A549 (cell line): Measurements from ENCODE around the gene CHST15. TPM values are rescaled to one million over a fixed set of nuclear protein-coding genes. Genes with fewer than 3 reads are reported as not detected.

Source experiments
- ATAC-seq, 2 experiments: fragments of 200-7000 bp in 1 of 2; fragments of >200 bp in 1 of 2; cut with Nextera tagmentation in 1 of 2; cut with Tn5 transposase in 1 of 2; 3 replicates each; pipeline versions ENCODE4 v1.8.0 to v1.9.1; 2018 to 2020; ENCODE audit warnings: mild to moderate bottlenecking in 1 of 2, moderate library complexity in 1 of 2
- CTCF ChIA-PET: fragments of 300-600 bp; sonication (Branson Sonifier 250); formaldehyde crosslinking; extraction: SDS; loops from one replicate; lab custom pipeline; 2021; ENCODE audit warnings: antibody characterized with exemption, inconsistent platforms; lab: Yijun Ruan, JAX
- POLR2A ChIA-PET: fragments of 350-600 bp; formaldehyde crosslinking; extraction: SDS; loops from one replicate; lab custom pipeline; 2021; ENCODE audit warnings: antibody characterized with exemption, inconsistent platforms; lab: Yijun Ruan, JAX
- DNase-seq, 2 experiments: peaks; one replicate each; pipeline versions ENCODE4 v3.0.0 to v3.0.0-alpha.2; 2011 to 2016; ENCODE audit warnings: low read depth in 1 of 2, low spot score in 1 of 2
- FAIRE-seq: peaks from 2 replicates; lab custom pipeline; 2011; peaks lifted over from hg19 to GRCh38; lab: Jason Lieb, UNC
- H3K27ac ChIP-seq, 2 experiments: fragments of >200 bp; sonication (Bioruptor Twin); formaldehyde crosslinking; 3 replicates each; pipeline ENCODE4 v1.5.1; 2016 to 2017
- H3K4me1 ChIP-seq: fragments of >200 bp; sonication (Bioruptor Twin); formaldehyde crosslinking; 3 replicates; pipeline ENCODE4 v1.6.1; 2016
- H3K4me2 ChIP-seq: fragments of >200 bp; sonication (Bioruptor Twin); formaldehyde crosslinking; 3 replicates; pipeline ENCODE4 v1.6.1; 2016
- H3K4me3 ChIP-seq: fragments of >200 bp; sonication (Bioruptor Twin); formaldehyde crosslinking; 3 replicates; pipeline ENCODE4 v1.5.1; 2016
- H3K9me3 ChIP-seq: fragments of >200 bp; sonication (Bioruptor Twin); formaldehyde crosslinking; 3 replicates; pipeline ENCODE4 v1.6.1; 2016
- CEBPB ChIP-seq, 2 experiments: fragments of >200 bp in 1 of 2; sonication (Bioruptor Twin) in 1 of 2; formaldehyde crosslinking in 1 of 2; IDR thresholded peaks; 2 replicates each; pipeline ENCODE4 v1.6.1; 2012 to 2016
- EHMT2 ChIP-seq: fragments of 200-600 bp; sonication (generic); IDR thresholded peaks from 2 replicates; pipeline ENCODE4 v1.6.1; 2016; ENCODE audit warnings: antibody characterized with exemption, low read depth, mild to moderate bottlenecking, moderate library complexity
- FOSL2 ChIP-seq, 2 experiments: fragments of 450-650 bp in 1 of 2; fragments of >200 bp in 1 of 2; sonication (Bioruptor Twin) in 1 of 2; formaldehyde crosslinking; IDR thresholded peaks; 2 replicates each; pipeline versions ENCODE4 v1.5.0 to v1.6.1; 2016 to 2020; ENCODE audit warnings: mild to moderate bottlenecking in 1 of 2, moderate library complexity in 1 of 2
- HEYL ChIP-seq: fragments of 250-450 bp; sonication (Bioruptor Pico); IDR thresholded peaks from 2 replicates; pipeline ENCODE4 v1.8.0; 2021; ENCODE audit warnings: mild to moderate bottlenecking, moderate library complexity
- HOXA7 ChIP-seq: fragments of 250-450 bp; sonication (Bioruptor Pico); IDR thresholded peaks from 2 replicates; pipeline ENCODE4 v1.5.0; 2020; ENCODE audit warnings: mild to moderate bottlenecking, moderate library complexity
- KDM5A ChIP-seq: fragments of 200-600 bp; sonication (generic); IDR thresholded peaks from 2 replicates; pipeline ENCODE4 v1.6.1; 2016; ENCODE audit warnings: antibody characterized with exemption, mild to moderate bottlenecking
- MAZ ChIP-seq: fragments of 150-350 bp; IDR thresholded peaks from 2 replicates; pipeline ENCODE4 v1.6.1; 2014; ENCODE audit warnings: antibody characterized with exemption, low read depth, low read length, borderline replicate concordance
- NFE2L2 ChIP-seq: fragments of 150-350 bp; conservative IDR thresholded peaks from 2 replicates; pipeline ENCODE4 v1.6.1; 2014; ENCODE audit warnings: low read length
- TP53 ChIP-seq: fragments of 250-450 bp; sonication (Bioruptor Pico); IDR thresholded peaks from 2 replicates; pipeline ENCODE4 v1.5.0; 2021; ENCODE audit warnings: mild to moderate bottlenecking, moderate library complexity
- ZFP36 ChIP-seq: fragments of 450-650 bp; IDR thresholded peaks from 2 replicates; pipeline ENCODE4 v1.6.1; 2014; ENCODE audit warnings: borderline replicate concordance; ENCODE audit not compliant: partially characterized antibody
- ZNF302 ChIP-seq: fragments of 250-450 bp; sonication (Bioruptor Pico); IDR thresholded peaks from 2 replicates; pipeline ENCODE4 v1.9.0; 2021; ENCODE audit warnings: inconsistent platforms, mild to moderate bottlenecking, moderate library complexity
- WGBS: methylation state at CpG from one replicate; pipeline ENCODE4 v1.1.6; 2017; ENCODE audit errors: missing lambda C conversion rate; 5-methylcytosine and 5-hydroxymethylcytosine counted together
- polyA plus RNA-seq, 4 experiments: library from polyadenylated mRNA; depleted of rRNA in 3 of 4; stranded (reverse); fragments of >200 nt; fragmentation: RNase III in 1 of 4; extraction: RNeasy Plus Mini Kit Qiagen cat#74134 plus additional on column Dnase treatment in 1 of 4; gene quantifications; 2 replicates in 3 of 4; 3 replicates in 1 of 4; pipeline ENCODE4 v1.2.3, GENCODE V29; 2011 to 2017
- TF ChIP-seq, protein P1 (sequence below): fragments of 200-600 bp; sonication (generic); IDR thresholded peaks from 2 replicates; pipeline ENCODE4 v1.6.1; 2016; ENCODE audit warnings: antibody characterized with exemption, mild to moderate bottlenecking, moderate library complexity
- TF ChIP-seq, protein P2 (sequence below): IDR thresholded peaks from 2 replicates; pipeline ENCODE4 v1.6.1; 2012
- TF ChIP-seq, protein P3 (sequence below): fragments of 250-450 bp; sonication (Bioruptor Pico); IDR thresholded peaks from 2 replicates; pipeline ENCODE4 v1.5.0; 2020; ENCODE audit warnings: low read depth, mild to moderate bottlenecking, moderate library complexity

CHST15 gene
- polyA plus RNA-seq, 2 of the 4 experiments (the other 2 are of a cell fraction) = 5.1 to 10.3 TPM

DNA sequence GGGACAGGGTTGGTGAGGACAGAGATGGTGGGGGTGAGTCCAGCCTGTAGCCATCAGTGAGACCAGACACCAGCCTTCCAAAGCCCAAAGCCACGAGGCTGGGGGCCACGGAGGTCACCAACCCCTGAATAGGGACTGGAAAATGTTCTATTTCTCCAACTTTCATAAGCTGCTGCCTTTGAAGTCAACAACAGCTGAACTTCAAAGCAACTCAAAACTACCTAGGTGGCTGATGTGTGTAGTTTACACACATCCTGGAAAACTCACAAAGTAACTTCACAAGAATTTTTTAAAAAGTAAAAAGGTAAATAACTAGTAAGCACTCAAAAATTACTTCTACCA lies 88.8 kb downstream of the CHST15 start:
- no peak overlapping the region for H3K4me3 ChIP-seq
- ChIA-PET CTCF (interaction anchor here (0.7 to 14.1 kb wide), 3 partner anchors 9 to 1368 kb away, joined by 3 to 581 read pairs (median 38); no protein-coding TSS in a partner anchor), POLR2A (no interaction called here)
- no peak for FAIRE-seq
- WGBS = 67% methylated on average over 2 of the region's 2 CpGs
- H3K4me2 ChIP-seq = no peak overlapping the region
- ATAC-seq = no peak
- H3K27ac ChIP-seq = no peak overlapping the region
- H3K4me1 ChIP-seq = no peaks in the 10 kb centered on the region
- no peak for DNase-seq
- TF ChIP-seq HOXA7 (CRISPR knock-in tag) (no peak), NFE2L2 (no peak), FOSL2 (IDR thresholded peaks at IDR 0.05) (no peak), FOSL2 (CRISPR knock-in tag; IDR thresholded peaks at IDR 0.05) (no peak), ZNF302 (CRISPR knock-in tag) (no peak), CEBPB (IDR thresholded peaks at IDR 0.05) (no peak), HEYL (CRISPR knock-in tag) (no peak), EHMT2 (no peak)
- TF ChIP-seq, protein P1, sequence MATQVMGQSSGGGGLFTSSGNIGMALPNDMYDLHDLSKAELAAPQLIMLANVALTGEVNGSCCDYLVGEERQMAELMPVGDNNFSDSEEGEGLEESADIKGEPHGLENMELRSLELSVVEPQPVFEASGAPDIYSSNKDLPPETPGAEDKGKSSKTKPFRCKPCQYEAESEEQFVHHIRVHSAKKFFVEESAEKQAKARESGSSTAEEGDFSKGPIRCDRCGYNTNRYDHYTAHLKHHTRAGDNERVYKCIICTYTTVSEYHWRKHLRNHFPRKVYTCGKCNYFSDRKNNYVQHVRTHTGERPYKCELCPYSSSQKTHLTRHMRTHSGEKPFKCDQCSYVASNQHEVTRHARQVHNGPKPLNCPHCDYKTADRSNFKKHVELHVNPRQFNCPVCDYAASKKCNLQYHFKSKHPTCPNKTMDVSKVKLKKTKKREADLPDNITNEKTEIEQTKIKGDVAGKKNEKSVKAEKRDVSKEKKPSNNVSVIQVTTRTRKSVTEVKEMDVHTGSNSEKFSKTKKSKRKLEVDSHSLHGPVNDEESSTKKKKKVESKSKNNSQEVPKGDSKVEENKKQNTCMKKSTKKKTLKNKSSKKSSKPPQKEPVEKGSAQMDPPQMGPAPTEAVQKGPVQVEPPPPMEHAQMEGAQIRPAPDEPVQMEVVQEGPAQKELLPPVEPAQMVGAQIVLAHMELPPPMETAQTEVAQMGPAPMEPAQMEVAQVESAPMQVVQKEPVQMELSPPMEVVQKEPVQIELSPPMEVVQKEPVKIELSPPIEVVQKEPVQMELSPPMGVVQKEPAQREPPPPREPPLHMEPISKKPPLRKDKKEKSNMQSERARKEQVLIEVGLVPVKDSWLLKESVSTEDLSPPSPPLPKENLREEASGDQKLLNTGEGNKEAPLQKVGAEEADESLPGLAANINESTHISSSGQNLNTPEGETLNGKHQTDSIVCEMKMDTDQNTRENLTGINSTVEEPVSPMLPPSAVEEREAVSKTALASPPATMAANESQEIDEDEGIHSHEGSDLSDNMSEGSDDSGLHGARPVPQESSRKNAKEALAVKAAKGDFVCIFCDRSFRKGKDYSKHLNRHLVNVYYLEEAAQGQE = no peak
- TF ChIP-seq, protein P2, sequence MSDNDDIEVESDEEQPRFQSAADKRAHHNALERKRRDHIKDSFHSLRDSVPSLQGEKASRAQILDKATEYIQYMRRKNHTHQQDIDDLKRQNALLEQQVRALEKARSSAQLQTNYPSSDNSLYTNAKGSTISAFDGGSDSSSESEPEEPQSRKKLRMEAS = no peak
- TF ChIP-seq, protein P3, sequence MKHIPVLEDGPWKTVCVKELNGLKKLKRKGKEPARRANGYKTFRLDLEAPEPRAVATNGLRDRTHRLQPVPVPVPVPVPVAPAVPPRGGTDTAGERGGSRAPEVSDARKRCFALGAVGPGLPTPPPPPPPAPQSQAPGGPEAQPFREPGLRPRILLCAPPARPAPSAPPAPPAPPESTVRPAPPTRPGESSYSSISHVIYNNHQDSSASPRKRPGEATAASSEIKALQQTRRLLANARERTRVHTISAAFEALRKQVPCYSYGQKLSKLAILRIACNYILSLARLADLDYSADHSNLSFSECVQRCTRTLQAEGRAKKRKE (CRISPR knock-in tag) = no peak
- no peaks in the 10 kb centered on the region for H3K9me3 ChIP-seq

DNA sequence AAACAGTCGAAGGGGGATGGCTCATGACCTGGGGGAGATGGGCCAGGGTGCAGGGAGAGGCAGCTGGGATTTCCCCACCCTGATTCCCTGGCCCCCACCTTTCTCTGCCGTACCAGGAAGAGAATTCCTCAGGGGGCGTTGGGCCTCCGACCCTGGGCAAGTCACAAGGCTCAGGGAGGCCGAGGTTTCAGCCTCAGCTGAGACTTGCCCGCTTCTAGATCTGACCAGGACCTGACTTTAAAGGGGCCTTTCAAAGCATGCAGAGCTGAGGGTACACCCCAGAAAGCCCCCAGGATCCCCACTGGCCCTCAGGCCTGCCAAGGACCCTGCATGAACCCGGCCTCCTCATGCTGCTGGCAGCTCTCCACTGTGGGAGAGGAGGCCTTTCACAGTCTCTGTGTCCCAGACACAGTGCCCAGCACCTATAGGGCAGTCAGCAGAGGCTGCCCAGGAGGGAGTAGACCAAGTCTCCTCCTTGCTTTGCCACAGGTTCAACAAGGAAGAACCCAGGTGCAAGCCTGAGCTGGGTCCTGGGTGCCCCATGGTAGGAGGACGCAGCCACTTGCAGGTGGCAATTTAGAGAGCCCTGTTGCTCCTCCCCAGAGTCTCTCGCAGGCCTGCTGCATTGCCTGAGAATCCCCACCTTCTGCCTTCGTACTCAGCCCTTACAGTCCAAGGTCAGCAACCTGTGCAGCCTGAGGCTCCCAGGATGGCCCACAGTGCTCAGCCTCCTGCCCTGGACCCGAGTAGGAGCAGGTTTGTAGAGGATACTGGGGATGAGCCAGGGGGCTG lies 89.3 kb downstream of the CHST15 start:
- Histone ChIP-seq H3K4me3 (no peak overlapping the region), H3K9me3 (no peaks in the 10 kb centered on the region), H3K4me1 (no peaks in the 10 kb centered on the region), H3K27ac (no peak overlapping the region; a peak in 1 of 6 replicates), H3K4me2 (no peak overlapping the region)
- ChIA-PET CTCF (interaction anchor here (0.7 to 14.1 kb wide), 3 partner anchors 8 to 1368 kb away, joined by 3 to 581 read pairs (median 38); no protein-coding TSS in a partner anchor), POLR2A (no interaction called here)
- 84% methylated on average over 6 of the region's 11 CpGs for WGBS
- FAIRE-seq = no peak
- no peak for TF ChIP-seq NFE2L2
- TF ChIP-seq FOSL2 (IDR thresholded peaks at IDR 0.05) = no peak
- no peak for TF ChIP-seq FOSL2 (CRISPR knock-in tag; IDR thresholded peaks at IDR 0.05)
- TF ChIP-seq KDM5A = no peak
- no peak for TF ChIP-seq TP53 (CRISPR knock-in tag)
- ATAC-seq = no peak
- DNase-seq = no peak

DNA sequence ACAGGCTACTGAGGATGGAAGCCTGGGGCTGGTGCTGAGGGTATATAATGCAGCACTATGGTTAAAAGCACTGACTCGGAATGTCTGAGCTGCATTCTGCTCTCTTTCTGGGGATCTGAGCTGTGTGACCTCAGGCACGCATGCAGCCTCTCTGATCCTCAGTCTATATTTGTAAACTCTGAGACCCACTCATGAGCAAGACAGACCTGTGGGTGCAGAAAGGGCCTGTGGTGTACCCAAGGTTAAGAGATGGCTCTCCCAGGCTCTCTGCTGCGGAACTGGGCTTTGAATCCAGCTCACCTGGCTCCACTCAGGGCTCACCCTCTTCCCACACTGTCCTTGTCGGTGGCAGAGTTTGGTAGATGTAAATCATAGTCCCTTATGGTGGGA lies 89.9 kb downstream of the CHST15 start:
- Histone ChIP-seq H3K4me1 (no peaks in the 10 kb centered on the region), H3K9me3 (no peaks in the 10 kb centered on the region), H3K27ac (no peak overlapping the region), H3K4me2 (no peak overlapping the region), H3K4me3 (no peak overlapping the region)
- TF ChIP-seq MAZ = no peak
- peak; percentile 24 for TF ChIP-seq ZFP36
- WGBS = 59% methylated on average over 4 of the region's 4 CpGs
- FAIRE-seq (no peak), ATAC-seq (no peak), DNase-seq (no peak)
- POLR2A ChIA-PET = no interaction called here
- CTCF ChIA-PET = interaction anchor here (4.1 to 14.1 kb wide), 2 partner anchors 8 to 387 kb away, joined by 38 to 581 read pairs; no protein-coding TSS in a partner anchor
